Bronchial epithelial cell (primary cell): ENCODE measurements around the gene FCHSD1. TPM values are rescaled to one million over a fixed set of nuclear protein-coding genes. Genes with fewer than 3 reads are reported as not detected.

Experiments used
- DNase-seq: peaks from one replicate; pipeline ENCODE4 v3.0.0-alpha.2; 2010; ENCODE audit warnings: low read depth
- FAIRE-seq: peaks from 2 replicates; lab custom pipeline; 2011; peaks lifted over from hg19 to GRCh38; lab: Jason Lieb, UNC
- H3K27me3 ChIP-seq: 2 replicates; pipeline ENCODE4 v1.5.1; 2011; ENCODE audit warnings: low read length; ENCODE audit not compliant: control insufficient read depth, insufficient read depth
- H3K36me3 ChIP-seq: 2 replicates; pipeline ENCODE4 v1.5.1; 2011; ENCODE audit warnings: low read length; ENCODE audit not compliant: control insufficient read depth, insufficient read depth
- H3K4me3 ChIP-seq: 2 replicates; pipeline ENCODE4 v1.5.1; 2011; ENCODE audit warnings: mild to moderate bottlenecking, low read depth, low read length, control low read depth
- total RNA-seq: library from RNA; depleted of rRNA; stranded (reverse); fragments of >200 nt; gene quantifications from 2 replicates; pipeline ENCODE4 v1.2.1, GENCODE V29; 2014
- TF ChIP-seq, protein P1 (sequence below): IDR thresholded peaks from 2 replicates; pipeline ENCODE4 v1.5.1; 2011; ENCODE audit warnings: mild to moderate bottlenecking, moderate library complexity, low read length, control low read depth, inconsistent platforms; ENCODE audit not compliant: insufficient read depth, severe bottlenecking

The FCHSD1 gene
- total RNA-seq, 1 donor from 2014 or later, result 14.2 TPM

GRCh38 chr5:141618030-141618803 is 33.0 kb downstream of the FCHSD1 start:
- H3K27me3 ChIP-seq, result no peaks in the 10 kb centered on the region
- H3K4me3 ChIP-seq, result peak overlapping the region; percentile 86
- FAIRE-seq (no peak), DNase-seq (peak; percentile 67)
- peaks cover 5% of the 10 kb centered on the region for H3K36me3 ChIP-seq
- TF ChIP-seq, protein P1, sequence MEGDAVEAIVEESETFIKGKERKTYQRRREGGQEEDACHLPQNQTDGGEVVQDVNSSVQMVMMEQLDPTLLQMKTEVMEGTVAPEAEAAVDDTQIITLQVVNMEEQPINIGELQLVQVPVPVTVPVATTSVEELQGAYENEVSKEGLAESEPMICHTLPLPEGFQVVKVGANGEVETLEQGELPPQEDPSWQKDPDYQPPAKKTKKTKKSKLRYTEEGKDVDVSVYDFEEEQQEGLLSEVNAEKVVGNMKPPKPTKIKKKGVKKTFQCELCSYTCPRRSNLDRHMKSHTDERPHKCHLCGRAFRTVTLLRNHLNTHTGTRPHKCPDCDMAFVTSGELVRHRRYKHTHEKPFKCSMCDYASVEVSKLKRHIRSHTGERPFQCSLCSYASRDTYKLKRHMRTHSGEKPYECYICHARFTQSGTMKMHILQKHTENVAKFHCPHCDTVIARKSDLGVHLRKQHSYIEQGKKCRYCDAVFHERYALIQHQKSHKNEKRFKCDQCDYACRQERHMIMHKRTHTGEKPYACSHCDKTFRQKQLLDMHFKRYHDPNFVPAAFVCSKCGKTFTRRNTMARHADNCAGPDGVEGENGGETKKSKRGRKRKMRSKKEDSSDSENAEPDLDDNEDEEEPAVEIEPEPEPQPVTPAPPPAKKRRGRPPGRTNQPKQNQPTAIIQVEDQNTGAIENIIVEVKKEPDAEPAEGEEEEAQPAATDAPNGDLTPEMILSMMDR, result no peak

DNA sequence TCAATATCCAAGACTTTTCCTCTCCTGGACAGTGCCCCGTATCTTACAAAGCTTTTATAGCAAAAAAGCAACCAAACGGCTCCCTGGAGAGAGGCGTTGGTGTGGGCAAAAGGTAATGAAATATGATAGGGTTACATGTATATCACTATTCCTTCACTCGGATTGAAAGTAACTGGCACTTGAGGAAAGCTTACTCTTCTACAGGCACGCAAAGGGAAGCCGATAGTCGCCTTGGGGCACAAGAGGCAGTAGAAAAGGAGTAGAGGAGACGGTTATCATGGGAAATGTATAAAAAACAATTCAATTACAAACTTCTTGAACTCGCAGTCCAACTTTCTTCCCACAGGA is 33.6 kb downstream of the FCHSD1 start:
- peaks cover 3% of the 10 kb centered on the region for H3K36me3 ChIP-seq
- H3K27me3 ChIP-seq, result no peaks in the 10 kb centered on the region
- TF ChIP-seq, protein P1, result no peak
- peak overlapping the region; percentile 86 for H3K4me3 ChIP-seq
- FAIRE-seq, result no peak
- DNase-seq, result peak; percentile 32

DNA sequence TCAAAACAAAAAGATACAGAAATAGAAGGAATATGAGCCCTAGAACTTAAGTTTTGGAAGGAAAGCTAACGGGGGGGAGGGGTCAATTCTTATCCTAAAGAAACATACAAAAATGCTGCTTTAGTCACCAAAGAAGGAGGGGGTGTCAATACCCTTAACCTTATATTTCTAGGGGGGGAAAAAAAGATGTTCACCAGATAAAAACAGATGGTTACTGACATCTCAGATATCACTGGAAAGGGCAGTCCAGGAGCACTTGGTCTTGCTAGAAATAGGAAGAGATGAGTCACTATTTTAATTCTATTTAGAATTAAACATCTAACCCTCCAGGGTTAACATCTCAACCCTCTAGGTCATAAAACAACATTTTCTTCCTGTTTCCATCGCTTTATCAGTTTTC is 34.1 kb downstream of the FCHSD1 start:
- Histone ChIP-seq H3K27me3 (no peaks in the 10 kb centered on the region), H3K4me3 (no peak overlapping the region), H3K36me3 (peaks cover 2% of the 10 kb centered on the region)
- TF ChIP-seq, protein P1, result no peak
- DNase-seq, result no peak
- FAIRE-seq, result no peak

DNA sequence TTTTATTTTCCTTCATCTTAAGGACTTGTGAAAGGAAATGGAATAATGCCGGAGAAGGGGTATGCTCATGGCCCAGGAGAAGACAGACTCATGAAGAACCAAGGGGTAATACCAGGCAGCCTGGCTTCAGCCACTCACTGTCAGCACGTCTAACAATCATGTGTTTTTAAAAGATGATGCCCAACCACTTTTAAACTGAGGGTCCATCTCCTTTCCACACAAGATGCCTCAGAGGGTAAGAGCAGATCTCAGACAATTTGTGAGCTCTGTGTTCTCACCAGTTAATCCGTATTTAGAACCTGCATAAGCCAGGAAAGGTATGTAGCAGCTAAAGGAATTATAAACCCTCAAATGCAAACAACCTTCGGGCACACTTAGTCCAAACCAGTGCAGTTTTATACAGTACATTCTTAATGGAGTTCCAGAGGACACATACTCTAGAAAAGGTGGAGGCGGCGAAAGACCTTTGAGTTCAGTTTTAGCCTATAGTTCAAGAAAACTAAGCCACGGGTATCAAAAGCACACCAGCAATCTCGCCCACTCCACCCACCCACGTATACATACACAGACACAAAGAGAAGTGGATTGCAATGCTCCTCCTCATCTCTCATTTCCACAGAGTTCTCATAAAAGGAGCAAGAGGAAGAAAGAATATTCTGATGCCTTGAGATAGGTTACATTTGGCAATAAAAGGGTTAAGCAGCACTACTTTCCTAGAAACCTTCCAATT is 35.1 kb downstream of the FCHSD1 start:
- FAIRE-seq (no peak), DNase-seq (no peak)
- H3K4me3 ChIP-seq, result no peak overlapping the region
- TF ChIP-seq, protein P1, result no peak
- H3K27me3 ChIP-seq, result no peaks in the 10 kb centered on the region
- H3K36me3 ChIP-seq, result peaks cover 1% of the 10 kb centered on the region

- FAIRE-seq, result no peak
- no peaks in the 10 kb centered on the region for H3K27me3 ChIP-seq
- peaks cover 1% of the 10 kb centered on the region for H3K36me3 ChIP-seq
- TF ChIP-seq, protein P1, result no peak
- DNase-seq, result no peak
- no peak overlapping the region for H3K4me3 ChIP-seq
Measured at GRCh38 chr5:141613344-141613743, 37.9 kb downstream of the FCHSD1 start.
